Spleen (tissue), 11 donors: ENCODE data around the gene PIK3C2G. TPM values are rescaled to one million over a fixed set of nuclear protein-coding genes. Genes with fewer than 3 reads are reported as not detected.

Experiments used
- DNase-seq: peaks from one replicate; pipeline ENCODE4 v3.0.0-alpha.2; 2020
- H3K27ac ChIP-seq, 8 donors: fragments of 200-600 bp; sonication (generic) in 7 of 8; 1 replicate in 4 of 8; 2 replicates in 4 of 8; pipeline versions ENCODE4 v1.5.0 to v1.8.0; 2016 to 2021; ENCODE audit warnings: inconsistent platforms in 4 of 8, mild to moderate bottlenecking in 4 of 8, moderate library complexity in 1 of 8
- H3K27me3 ChIP-seq, 7 donors: fragments of 200-600 bp; sonication (generic) in 6 of 7; replicated peaks in 1 of 7; 1 replicate in 4 of 7; 2 replicates in 3 of 7; pipeline versions ENCODE4 v1.5.0 to v1.8.0; 2016 to 2021; ENCODE audit warnings: inconsistent platforms in 3 of 7, mild to moderate bottlenecking in 1 of 7
- H3K36me3 ChIP-seq, 6 donors: fragments of 200-600 bp; sonication (generic) in 5 of 6; 1 replicate in 4 of 6; 2 replicates in 2 of 6; pipeline versions ENCODE4 v1.5.0 to v1.8.0; 2016 to 2021; ENCODE audit warnings: inconsistent platforms in 2 of 6
- H3K4me1 ChIP-seq, 6 donors: fragments of 200-600 bp; sonication (generic) in 5 of 6; 1 replicate in 3 of 6; 2 replicates in 3 of 6; pipeline versions ENCODE4 v1.5.0 to v1.8.0; 2016 to 2021; ENCODE audit warnings: inconsistent platforms in 3 of 6
- H3K4me3 ChIP-seq, 8 donors: fragments of 200-600 bp; sonication (generic) in 7 of 8; 1 replicate in 4 of 8; 2 replicates in 4 of 8; pipeline versions ENCODE4 v1.5.0 to v1.8.0; 2016 to 2021; ENCODE audit warnings: inconsistent platforms in 4 of 8, mild to moderate bottlenecking in 4 of 8, moderate library complexity in 2 of 8
- H3K9me3 ChIP-seq, 8 donors: fragments of 200-600 bp; sonication (generic) in 7 of 8; 1 replicate in 4 of 8; 2 replicates in 4 of 8; pipeline versions ENCODE4 v1.5.0 to v1.8.0; 2016 to 2021; ENCODE audit warnings: inconsistent platforms in 4 of 8
- CTCF ChIP-seq, 11 experiments: fragments of 200-600 bp in 7 of 11; fragments of 450-650 bp in 4 of 11; sonication (generic) in 4 of 11; IDR thresholded peaks in 8 of 11; conservative IDR thresholded peaks in 3 of 11; 1 replicate in 7 of 11; 2 replicates in 4 of 11; pipeline versions ENCODE4 v1.4.0 to v1.8.0; 2016 to 2021; ENCODE audit warnings: antibody characterized with exemption in 11 of 11, inconsistent platforms in 4 of 11, mild to moderate bottlenecking in 1 of 11
- POLR2A ChIP-seq, 3 donors: fragments of 450-650 bp; IDR thresholded peaks; one replicate each; pipeline ENCODE4 v1.5.1; 2017; ENCODE audit warnings: antibody characterized with exemption in 3 of 3, mild to moderate bottlenecking in 1 of 3
- POLR2AphosphoS5 ChIP-seq, 3 donors: sonication (generic); formaldehyde crosslinking; IDR thresholded peaks; one replicate each; pipeline ENCODE4 v1.5.1; 2017; ENCODE audit warnings: antibody characterized with exemption in 3 of 3
- WGBS, 5 donors: extraction: QIAGEN DNeasy Blood & Tissue Kit in 3 of 5; methylation state at CpG; one replicate each; pipeline versions ENCODE4 v1.1.5 to v1.1.7; 2013 to 2018; 5-methylcytosine and 5-hydroxymethylcytosine counted together
- intact Hi-C: fragments of 100-400 bp; cut with DNase I; formaldehyde crosslinking; loops from one replicate; pipeline ENCODE4 v1.15.0; 2023; ENCODE audit warnings: low total_unique reads
- polyA plus RNA-seq, 3 donors: library from polyadenylated mRNA; stranded (reverse); fragments of 200-250 nt; gene quantifications; one replicate each; pipeline ENCODE4 v1.2.1, GENCODE V29; 2013
- total RNA-seq, 7 donors: library from RNA; depleted of rRNA in 3 of 7; stranded (reverse); fragments of >200 nt in 3 of 7; fragmentation: NEBNext Ultra II Directional in 4 of 7; extraction: Animal tissue kit (Norgen Biotek cat#: 25700) in 4 of 7; gene quantifications; one replicate each; pipeline versions ENCODE4 v1.1.0 to v1.2.1, GENCODE V29; 2016 to 2021
- donor health status: healthy with polysubstance abuse.
- donor health status: DM: no; HTN: no; CAD: no; lungs with moderate emphysema.
- donor health status: DM: no; HTN: no; CAD: no.
- donor health status: Bipolar disorder and iron deficiency.
- donor health status: healthy.
- donor health status: DM: no; HTN: no; CAD: no.
- donor health status: DM: yes; HTN: yes; CAD: no.

Gene PIK3C2G
- total and polyA plus RNA-seq, 10 donors = not detected

- WGBS, 5 donors = 77 to 84% (median 82%) methylated on average over 4 of the region's 4 CpGs
- H3K27me3 ChIP-seq = no peaks in the 10 kb centered on the region
- no peaks in the 10 kb centered on the region for H3K36me3 ChIP-seq
- H3K27ac ChIP-seq = no peak overlapping the region
- H3K4me3 ChIP-seq = no peak overlapping the region
- intact Hi-C loops = no loop called here
- TF ChIP-seq POLR2AphosphoS5 (IDR thresholded peaks at IDR 0.05) = no peak
- TF ChIP-seq POLR2A (IDR thresholded peaks at IDR 0.05) = no peak
- TF ChIP-seq CTCF (IDR thresholded peaks at IDR 0.05 in 8 of 11, conservative IDR thresholded peaks at IDR 0.05 in 3 of 11) = no peak
- H3K9me3 ChIP-seq = no peaks in the 10 kb centered on the region
- DNase-seq = no peak
- no peaks in the 10 kb centered on the region for H3K4me1 ChIP-seq
These were observed 301.2 kb downstream of the PIK3C2G start for GRCh38 chr12:18562531-18562930.

- WGBS, 5 donors = 82 to 96% (median 87%) methylated on average over 1 of the region's 1 CpG
- intact Hi-C loops = no loop called here
- no peak overlapping the region for H3K4me3 ChIP-seq
These were observed 303.0 kb downstream of the PIK3C2G start for GRCh38 chr12:18564306-18564705.

GRCh38 chr12:18567787-18568186, 306.5 kb downstream of the PIK3C2G start:
- no peaks in the 10 kb centered on the region for H3K4me1 ChIP-seq
- H3K36me3 ChIP-seq = no peaks in the 10 kb centered on the region
- no peaks in the 10 kb centered on the region for H3K27me3 ChIP-seq
- intact Hi-C loops = no loop called here
- TF ChIP-seq POLR2A (IDR thresholded peaks at IDR 0.05) (no peak), POLR2AphosphoS5 (IDR thresholded peaks at IDR 0.05) (no peak), CTCF (IDR thresholded peaks at IDR 0.05 in 8 of 11, conservative IDR thresholded peaks at IDR 0.05 in 3 of 11) (no peak)
- no peak overlapping the region for H3K4me3 ChIP-seq
- 67 to 84% (median 76%) methylated on average over 2 of the region's 2 CpGs for whole genome bisulfite sequencing, 5 donors
- no peak overlapping the region for H3K27ac ChIP-seq
- DNase-seq = no peak
- no peaks in the 10 kb centered on the region for H3K9me3 ChIP-seq

More at GRCh38 chr12:18564306-18564705, 303.0 kb downstream of the PIK3C2G start:
- TF ChIP-seq POLR2A (IDR thresholded peaks at IDR 0.05) = no peak
- no peak for TF ChIP-seq POLR2AphosphoS5 (IDR thresholded peaks at IDR 0.05)
- TF ChIP-seq CTCF (IDR thresholded peaks at IDR 0.05 in 8 of 11, conservative IDR thresholded peaks at IDR 0.05 in 3 of 11) = no peak
- H3K27ac ChIP-seq = no peak overlapping the region
- no peak for DNase-seq
- H3K4me1 ChIP-seq = no peaks in the 10 kb centered on the region
- H3K36me3 ChIP-seq = no peaks in the 10 kb centered on the region
- H3K9me3 ChIP-seq = no peaks in the 10 kb centered on the region
- H3K27me3 ChIP-seq = no peaks in the 10 kb centered on the region

GRCh38 chr12:18570543-18570942, 309.2 kb downstream of the PIK3C2G start:
- no peak for DNase-seq
- Histone ChIP-seq H3K27ac (no peak overlapping the region), H3K27me3 (no peaks in the 10 kb centered on the region), H3K4me3 (no peak overlapping the region), H3K36me3 (no peaks in the 10 kb centered on the region), H3K4me1 (no peaks in the 10 kb centered on the region), H3K9me3 (no peaks in the 10 kb centered on the region)
- intact Hi-C loops = no loop called here
- 89 to 97% (median 94%) methylated on average over 4 of the region's 4 CpGs for WGBS, 5 donors
- TF ChIP-seq CTCF (IDR thresholded peaks at IDR 0.05 in 8 of 11, conservative IDR thresholded peaks at IDR 0.05 in 3 of 11) = no peak
- TF ChIP-seq POLR2AphosphoS5 (IDR thresholded peaks at IDR 0.05) = no peak
- no peak for TF ChIP-seq POLR2A (IDR thresholded peaks at IDR 0.05)
